HEK293 (cell line): ENCODE results near the gene CKB.

Source experiments
- CTCF ChIA-PET: fragments of 350-600 bp; formaldehyde crosslinking; extraction: SDS; loops from one replicate; lab custom pipeline; 2021; ENCODE audit warnings: antibody characterized with exemption; lab: Yijun Ruan, JAX
- POLR2A ChIA-PET: fragments of 300-600 bp; formaldehyde crosslinking; extraction: SDS; loops from one replicate; lab custom pipeline; 2020; ENCODE audit warnings: antibody characterized with exemption, inconsistent platforms; lab: Yijun Ruan, JAX
- H3K27ac ChIP-seq: fragments of 200-500 bp; sonication (Bioruptor generic); 2 replicates; pipeline ENCODE4 v1.5.1; 2014; ENCODE audit warnings: low read depth, low read length, control low read depth, inconsistent platforms; ENCODE audit errors: extremely low read depth
- H3K36me3 ChIP-seq, 2 experiments: fragments of 200-500 bp in 1 of 2; sonication (Bioruptor generic) in 1 of 2; 1 replicate in 1 of 2; 2 replicates in 1 of 2; pipeline ENCODE4 v1.5.1; 2014 to 2017; ENCODE audit warnings: inconsistent platforms in 2 of 2, low read length in 2 of 2; ENCODE audit not compliant: control insufficient read depth in 2 of 2, insufficient read depth in 1 of 2
- H3K4me1 ChIP-seq: fragments of 200-500 bp; sonication (Bioruptor generic); 2 replicates; pipeline ENCODE4 v1.5.1; 2014; ENCODE audit warnings: mild to moderate bottlenecking, low read length, inconsistent platforms; ENCODE audit not compliant: control insufficient read depth, insufficient read depth
- H3K4me3 ChIP-seq: 2 replicates; pipeline ENCODE4 v1.5.1; 2011; ENCODE audit warnings: low read depth, mild to moderate bottlenecking, control low read depth, low read length, moderate library complexity
- H3K9me3 ChIP-seq: fragments of 200-500 bp; sonication (Bioruptor generic); 2 replicates; pipeline ENCODE4 v1.5.1; 2014; ENCODE audit warnings: low read depth, low read length, inconsistent platforms; ENCODE audit not compliant: control insufficient read depth, insufficient read depth
- ATF2 ChIP-seq: fragments of 450-650 bp; formaldehyde crosslinking; IDR thresholded peaks from 2 replicates; pipeline ENCODE4 v1.5.1; 2016; ENCODE audit warnings: missing biosample characterization, missing genetic modification characterization, low read depth
- BCL11B ChIP-seq: fragments of 450-650 bp; formaldehyde crosslinking; IDR thresholded peaks from 2 replicates; pipeline ENCODE4 v1.5.1; 2016; ENCODE audit warnings: low read depth, missing biosample characterization, missing genetic modification characterization
- EGR2 ChIP-seq: fragments of 450-650 bp; formaldehyde crosslinking; IDR thresholded peaks from 2 replicates; pipeline ENCODE4 v1.5.1; 2016; ENCODE audit warnings: low read depth, missing biosample characterization, missing genetic modification characterization
- GLIS2 ChIP-seq: fragments of 450-650 bp; formaldehyde crosslinking; IDR thresholded peaks from 2 replicates; pipeline ENCODE4 v1.5.1; 2016; ENCODE audit warnings: missing biosample characterization, missing genetic modification characterization
- KLF16 ChIP-seq: fragments of 450-650 bp; formaldehyde crosslinking; IDR thresholded peaks from 2 replicates; pipeline ENCODE4 v1.5.1; 2017; ENCODE audit warnings: missing biosample characterization, missing genetic modification characterization
- KLF9 ChIP-seq: fragments of 450-650 bp; formaldehyde crosslinking; IDR thresholded peaks from 2 replicates; pipeline ENCODE4 v1.5.1; 2016; ENCODE audit warnings: missing biosample characterization, missing genetic modification characterization, low read depth
- SP2 ChIP-seq: fragments of 450-650 bp; formaldehyde crosslinking; IDR thresholded peaks from 2 replicates; pipeline ENCODE4 v1.5.1; 2016; ENCODE audit warnings: missing biosample characterization, missing genetic modification characterization
- WT1 ChIP-seq: fragments of 450-650 bp; formaldehyde crosslinking; IDR thresholded peaks from 2 replicates; pipeline ENCODE4 v1.5.1; 2016; ENCODE audit warnings: missing biosample characterization, missing genetic modification characterization
- YY2 ChIP-seq: fragments of 450-650 bp; formaldehyde crosslinking; IDR thresholded peaks from 2 replicates; pipeline ENCODE4 v1.5.1; 2016; ENCODE audit warnings: missing biosample characterization, missing genetic modification characterization
- ZBTB10 ChIP-seq: fragments of 450-650 bp; formaldehyde crosslinking; IDR thresholded peaks from 2 replicates; pipeline ENCODE4 v1.5.1; 2016; ENCODE audit warnings: missing biosample characterization, missing genetic modification characterization
- ZBTB21 ChIP-seq: fragments of 450-650 bp; formaldehyde crosslinking; IDR thresholded peaks from 2 replicates; pipeline ENCODE4 v1.5.1; 2017; ENCODE audit warnings: missing biosample characterization, missing genetic modification characterization
- ZBTB26 ChIP-seq: fragments of 450-650 bp; formaldehyde crosslinking; optimal IDR thresholded peaks from 2 replicates; pipeline ENCODE3; 2016; ENCODE audit warnings: missing biosample characterization, mild to moderate bottlenecking, missing genetic modification characterization
- ZBTB48 ChIP-seq: fragments of 450-650 bp; formaldehyde crosslinking; IDR thresholded peaks from 2 replicates; pipeline ENCODE4 v1.5.1; 2016; ENCODE audit warnings: missing biosample characterization, missing genetic modification characterization
- ZBTB7A ChIP-seq: fragments of 450-650 bp; formaldehyde crosslinking; IDR thresholded peaks from 2 replicates; pipeline ENCODE4 v1.5.1; 2016; ENCODE audit warnings: low read depth, missing biosample characterization, missing genetic modification characterization
- ZEB2 ChIP-seq: fragments of 450-650 bp; formaldehyde crosslinking; IDR thresholded peaks from 2 replicates; pipeline ENCODE4 v1.5.1; 2016; ENCODE audit warnings: missing biosample characterization, missing genetic modification characterization
- ZFHX2 ChIP-seq: fragments of 450-650 bp; formaldehyde crosslinking; conservative IDR thresholded peaks from 2 replicates; pipeline ENCODE4 v1.5.1; 2016; ENCODE audit warnings: missing biosample characterization, missing genetic modification characterization
- ZFP37 ChIP-seq: fragments of 450-650 bp; formaldehyde crosslinking; IDR thresholded peaks from 2 replicates; pipeline ENCODE4 v1.5.1; 2016; ENCODE audit warnings: missing biosample characterization, missing genetic modification characterization
- ZNF2 ChIP-seq: fragments of 450-650 bp; formaldehyde crosslinking; IDR thresholded peaks from 2 replicates; pipeline ENCODE4 v1.5.1; 2016; ENCODE audit warnings: missing biosample characterization, missing genetic modification characterization
- ZNF221 ChIP-seq: fragments of 450-650 bp; formaldehyde crosslinking; IDR thresholded peaks from 2 replicates; pipeline ENCODE4 v1.5.1; 2017; ENCODE audit warnings: missing biosample characterization, missing genetic modification characterization, borderline replicate concordance
- ZNF292 ChIP-seq: fragments of 450-650 bp; formaldehyde crosslinking; IDR thresholded peaks from 2 replicates; pipeline ENCODE4 v1.5.1; 2016; ENCODE audit warnings: low read depth, missing biosample characterization, missing genetic modification characterization, borderline replicate concordance
- ZNF324 ChIP-seq: fragments of 450-650 bp; formaldehyde crosslinking; IDR thresholded peaks from 2 replicates; pipeline ENCODE4 v1.5.1; 2016; ENCODE audit warnings: missing biosample characterization, missing genetic modification characterization
- ZNF362 ChIP-seq: fragments of 450-650 bp; formaldehyde crosslinking; IDR thresholded peaks from 2 replicates; pipeline ENCODE4 v1.5.1; 2016; ENCODE audit warnings: missing biosample characterization, missing genetic modification characterization
- ZNF391 ChIP-seq: fragments of 450-650 bp; formaldehyde crosslinking; IDR thresholded peaks from 2 replicates; pipeline ENCODE4 v1.5.1; 2016; ENCODE audit warnings: low read depth, missing biosample characterization, missing genetic modification characterization, borderline replicate concordance
- ZNF394 ChIP-seq: fragments of 450-650 bp; formaldehyde crosslinking; IDR thresholded peaks from 2 replicates; pipeline ENCODE4 v1.5.1; 2016; ENCODE audit warnings: missing biosample characterization, missing genetic modification characterization, mild to moderate bottlenecking, moderate library complexity, borderline replicate concordance
- ZNF513 ChIP-seq: fragments of 450-650 bp; IDR thresholded peaks from 2 replicates; pipeline ENCODE4 v1.5.1; 2018; ENCODE audit warnings: missing biosample characterization, missing genetic modification characterization
- ZNF560 ChIP-seq: fragments of 450-650 bp; formaldehyde crosslinking; IDR thresholded peaks from 2 replicates; pipeline ENCODE4 v1.5.1; 2017; ENCODE audit warnings: missing biosample characterization, missing genetic modification characterization, borderline replicate concordance
- ZNF600 ChIP-seq: fragments of 450-650 bp; formaldehyde crosslinking; IDR thresholded peaks from 2 replicates; pipeline ENCODE4 v1.5.1; 2016; ENCODE audit warnings: missing biosample characterization, missing genetic modification characterization
- ZNF629 ChIP-seq: fragments of 450-650 bp; formaldehyde crosslinking; IDR thresholded peaks from 2 replicates; pipeline ENCODE4 v1.5.1; 2017; ENCODE audit warnings: missing biosample characterization, missing genetic modification characterization
- ZXDB ChIP-seq: fragments of 450-650 bp; formaldehyde crosslinking; IDR thresholded peaks from 2 replicates; pipeline ENCODE4 v1.5.1; 2016; ENCODE audit warnings: missing biosample characterization, missing genetic modification characterization

CKB gene

GRCh38 chr14:103521951-103522563, 573 bp downstream of the CKB start:
- ChIA-PET POLR2A (interaction anchor here (0.7 to 3.3 kb wide), 13 partner anchors 9 to 188 kb away, joined by 3 to 19 read pairs (median 5); partner anchors contain the start of genes BAG5 and EIF5), CTCF (interaction anchor here (0.7 to 1.1 kb wide), 2 partner anchors 9 to 16 kb away, joined by 3 read pairs; no protein-coding TSS in a partner anchor)
- peak overlapping the region; percentile 99 for H3K27ac ChIP-seq
- H3K4me1 ChIP-seq, result peaks cover 22% of the 10 kb centered on the region
- H3K36me3 ChIP-seq, result peaks cover 0 to 33% of the 10 kb centered on the region in 2 experiments; a peak in 1 of 3 replicates
- H3K4me3 ChIP-seq, result peak overlapping the region; percentile 82
- no peaks in the 10 kb centered on the region for H3K9me3 ChIP-seq
- TF ChIP-seq SP2 (tag by site-specific recombination), result peak; percentile 14; the same call in 1 of the 2 replicates
- peak; percentile 66 for TF ChIP-seq YY2 (tag by site-specific recombination)
- peak; percentile 70 for TF ChIP-seq ZEB2 (tag by site-specific recombination)
- TF ChIP-seq ZNF394 (tag by site-specific recombination), result peak; percentile 43; the same call in 1 of the 2 replicates
- TF ChIP-seq ZNF600 (tag by site-specific recombination), result no peak
- peak; percentile 81; the same call in 1 of the 2 replicates for TF ChIP-seq ZBTB7A (tag by site-specific recombination)
- TF ChIP-seq KLF16 (tag by site-specific recombination), result 0 out of 2 replicates have a peak, but pooled peaks have one; percentile 31
- TF ChIP-seq ZNF221 (tag by site-specific recombination), result no peak
- no peak for TF ChIP-seq ZNF513
- peak; percentile 79 for TF ChIP-seq GLIS2 (tag by site-specific recombination)
- no peak for TF ChIP-seq ZNF362 (tag by site-specific recombination)
- TF ChIP-seq ZNF2 (tag by site-specific recombination), result peak; percentile 55; the same call in 1 of the 2 replicates
- peak; percentile 79 for TF ChIP-seq ZNF629
- TF ChIP-seq ZBTB48 (tag by site-specific recombination), result 0 out of 2 replicates have a peak, but pooled peaks have one; percentile 29
- peak; percentile 50; the same call in 1 of the 2 replicates for TF ChIP-seq ZNF324 (tag by site-specific recombination)
- TF ChIP-seq ZFP37, result no peak
- TF ChIP-seq ZBTB26 (tag by site-specific recombination), result peak; percentile 92
- TF ChIP-seq ZNF560, result no peak
- TF ChIP-seq ZNF391 (tag by site-specific recombination), result peak; percentile 33; the same call in 1 of the 2 replicates
- TF ChIP-seq ZXDB (tag by site-specific recombination), result peak; percentile 61; the same call in 1 of the 2 replicates
- TF ChIP-seq EGR2 (tag by site-specific recombination), result peak; percentile 35; the same call in 1 of the 2 replicates
- TF ChIP-seq ZBTB21 (tag by site-specific recombination), result peak; percentile 71; the same call in 1 of the 2 replicates
- 0 out of 2 replicates have a peak, but pooled peaks have one; percentile 12 for TF ChIP-seq WT1 (tag by site-specific recombination)
- peak; percentile 94 for TF ChIP-seq ATF2 (tag by site-specific recombination)
- peak; percentile 54; the same call in 1 of the 2 replicates for TF ChIP-seq ZFHX2
- peak; percentile 20; the same call in 1 of the 2 replicates for TF ChIP-seq KLF9 (tag by site-specific recombination)
- TF ChIP-seq ZBTB10 (tag by site-specific recombination), result peak; percentile 91
- peak; percentile 79; the same call in 1 of the 2 replicates for TF ChIP-seq BCL11B (tag by site-specific recombination)
- no peak for TF ChIP-seq ZNF292
